ENCODE measurements around the gene SLC26A9.

SLC26A9 gene

DNA sequence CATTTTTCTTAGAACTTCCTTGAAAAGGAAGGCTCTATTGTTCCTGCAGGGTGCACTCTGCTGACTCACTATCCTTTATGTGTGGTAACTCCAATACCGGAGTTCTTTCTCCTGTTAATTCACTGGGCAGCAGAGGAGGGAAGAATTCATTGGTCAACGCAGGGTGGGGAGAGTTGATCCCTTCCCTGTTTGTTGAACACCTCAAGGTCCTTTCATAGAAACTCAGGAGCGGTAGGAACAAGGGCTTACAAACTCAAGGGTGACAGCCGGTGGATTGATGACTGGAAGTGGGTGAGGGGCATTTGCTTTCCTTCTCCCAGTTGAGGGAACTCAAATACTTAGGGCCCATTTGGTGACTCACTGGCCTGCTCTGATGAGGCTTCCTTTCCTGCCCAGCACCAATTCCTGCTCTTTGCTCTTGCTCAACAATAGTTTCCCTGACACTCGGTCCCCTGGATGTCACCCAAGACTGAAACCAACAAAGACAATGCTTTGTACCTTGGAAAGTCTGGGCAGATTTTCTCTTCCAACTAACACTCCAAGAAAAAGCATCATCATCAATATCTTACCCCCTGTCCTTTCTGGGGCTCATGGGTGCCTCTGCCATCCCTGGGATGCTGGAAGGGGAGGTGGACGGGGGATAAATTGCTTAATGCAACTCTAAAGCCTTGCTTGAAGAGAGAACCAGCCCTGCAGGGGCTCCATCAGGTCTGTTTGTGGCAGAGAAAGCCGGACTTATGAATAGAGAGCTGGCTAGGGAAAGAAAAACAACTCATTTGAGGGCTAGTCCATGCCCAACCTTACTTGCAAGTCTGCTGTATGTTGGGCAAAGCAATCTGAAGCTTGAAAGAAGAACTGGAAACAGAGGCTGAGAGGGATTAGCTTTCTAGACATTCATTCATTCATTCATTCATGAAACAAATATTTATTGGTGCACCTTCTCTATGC, 9.3 kb downstream of the SLC26A9 start:
- TF ChIP-seq, protein P1, sequence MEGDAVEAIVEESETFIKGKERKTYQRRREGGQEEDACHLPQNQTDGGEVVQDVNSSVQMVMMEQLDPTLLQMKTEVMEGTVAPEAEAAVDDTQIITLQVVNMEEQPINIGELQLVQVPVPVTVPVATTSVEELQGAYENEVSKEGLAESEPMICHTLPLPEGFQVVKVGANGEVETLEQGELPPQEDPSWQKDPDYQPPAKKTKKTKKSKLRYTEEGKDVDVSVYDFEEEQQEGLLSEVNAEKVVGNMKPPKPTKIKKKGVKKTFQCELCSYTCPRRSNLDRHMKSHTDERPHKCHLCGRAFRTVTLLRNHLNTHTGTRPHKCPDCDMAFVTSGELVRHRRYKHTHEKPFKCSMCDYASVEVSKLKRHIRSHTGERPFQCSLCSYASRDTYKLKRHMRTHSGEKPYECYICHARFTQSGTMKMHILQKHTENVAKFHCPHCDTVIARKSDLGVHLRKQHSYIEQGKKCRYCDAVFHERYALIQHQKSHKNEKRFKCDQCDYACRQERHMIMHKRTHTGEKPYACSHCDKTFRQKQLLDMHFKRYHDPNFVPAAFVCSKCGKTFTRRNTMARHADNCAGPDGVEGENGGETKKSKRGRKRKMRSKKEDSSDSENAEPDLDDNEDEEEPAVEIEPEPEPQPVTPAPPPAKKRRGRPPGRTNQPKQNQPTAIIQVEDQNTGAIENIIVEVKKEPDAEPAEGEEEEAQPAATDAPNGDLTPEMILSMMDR (IDR thresholded peaks at IDR 0.05; ENCODE audit: low read depth, low read length), result no peak

DNA sequence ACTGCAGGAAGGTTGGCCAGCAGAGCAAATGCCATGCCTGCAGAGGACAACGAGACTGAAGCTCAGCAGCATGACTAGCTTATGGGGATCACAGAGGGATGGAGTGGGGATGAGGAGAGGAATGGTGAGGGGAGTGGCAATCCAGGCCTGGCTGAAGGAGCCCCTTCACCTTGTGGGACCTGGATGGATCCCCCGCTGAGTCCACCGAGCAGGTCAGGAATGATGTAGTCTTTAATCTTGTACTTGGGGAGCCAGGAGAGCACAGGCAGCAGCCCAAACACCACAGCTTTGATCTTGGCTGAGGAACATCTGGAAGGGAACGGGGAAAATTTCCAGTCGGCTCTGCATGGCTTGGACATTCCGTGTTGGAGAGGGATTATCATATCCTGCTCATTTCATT, 10.5 kb downstream of the SLC26A9 start:
- TF ChIP-seq, protein P1 (IDR thresholded peaks at IDR 0.05; ENCODE audit: low read depth, low read length), result no peak
- no peak for DNase-seq (ENCODE audit: extremely low read depth, low read depth)

More for the DNA sequence above, 9.3 kb downstream of the SLC26A9 start:
- no peak for DNase-seq (ENCODE audit: extremely low read depth, low read depth)

DNA sequence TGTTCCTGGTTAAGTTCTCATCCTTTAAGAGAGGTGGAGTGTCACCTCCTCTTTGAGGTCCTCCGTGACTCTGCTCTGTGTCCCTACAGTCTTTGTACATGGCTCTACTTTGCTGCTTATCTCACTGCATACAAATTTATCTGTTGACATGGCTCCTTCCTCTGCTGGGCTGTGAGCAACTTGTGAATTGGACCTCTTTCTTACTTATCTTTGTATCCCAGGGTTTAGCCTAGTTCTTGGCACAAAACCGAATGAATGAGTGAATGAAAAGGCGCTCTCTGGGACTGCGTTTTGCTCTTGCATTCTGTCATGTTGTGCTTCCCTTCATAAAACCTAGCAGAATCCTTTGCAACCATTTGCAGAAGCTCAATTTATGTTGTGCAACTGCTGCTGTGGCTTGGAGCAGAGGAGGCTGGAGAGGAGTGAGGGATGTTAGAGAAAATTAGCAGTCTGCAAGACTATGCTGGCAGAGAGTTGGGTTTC, 12.4 kb downstream of the SLC26A9 start:
- TF ChIP-seq, protein P1 (IDR thresholded peaks at IDR 0.05; ENCODE audit: low read depth, low read length), result no peak
- DNase-seq (ENCODE audit: extremely low read depth, low read depth), result no peak

DNA sequence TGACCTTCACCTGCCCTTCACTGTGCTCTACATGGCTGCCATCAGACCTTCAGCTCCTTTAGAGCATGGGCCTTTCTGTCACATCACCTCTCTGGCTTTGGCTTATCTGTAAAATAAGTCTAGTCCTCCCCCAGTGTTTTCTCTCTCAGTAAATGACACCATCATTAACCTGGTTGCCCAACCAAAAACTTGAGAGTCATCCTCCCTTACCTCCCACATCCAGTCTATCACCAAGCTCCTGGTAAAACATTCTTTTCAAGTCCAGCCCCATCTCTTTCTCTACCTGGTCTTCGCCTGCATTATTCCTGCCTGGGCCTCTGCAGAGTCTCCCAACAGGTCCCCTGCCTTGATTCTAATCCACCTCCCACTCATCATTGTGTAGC, 13.1 kb downstream of the SLC26A9 start:
- no peak for DNase-seq (ENCODE audit: extremely low read depth, low read depth)
- TF ChIP-seq, protein P1 (IDR thresholded peaks at IDR 0.05; ENCODE audit: low read depth, low read length), result no peak

DNA sequence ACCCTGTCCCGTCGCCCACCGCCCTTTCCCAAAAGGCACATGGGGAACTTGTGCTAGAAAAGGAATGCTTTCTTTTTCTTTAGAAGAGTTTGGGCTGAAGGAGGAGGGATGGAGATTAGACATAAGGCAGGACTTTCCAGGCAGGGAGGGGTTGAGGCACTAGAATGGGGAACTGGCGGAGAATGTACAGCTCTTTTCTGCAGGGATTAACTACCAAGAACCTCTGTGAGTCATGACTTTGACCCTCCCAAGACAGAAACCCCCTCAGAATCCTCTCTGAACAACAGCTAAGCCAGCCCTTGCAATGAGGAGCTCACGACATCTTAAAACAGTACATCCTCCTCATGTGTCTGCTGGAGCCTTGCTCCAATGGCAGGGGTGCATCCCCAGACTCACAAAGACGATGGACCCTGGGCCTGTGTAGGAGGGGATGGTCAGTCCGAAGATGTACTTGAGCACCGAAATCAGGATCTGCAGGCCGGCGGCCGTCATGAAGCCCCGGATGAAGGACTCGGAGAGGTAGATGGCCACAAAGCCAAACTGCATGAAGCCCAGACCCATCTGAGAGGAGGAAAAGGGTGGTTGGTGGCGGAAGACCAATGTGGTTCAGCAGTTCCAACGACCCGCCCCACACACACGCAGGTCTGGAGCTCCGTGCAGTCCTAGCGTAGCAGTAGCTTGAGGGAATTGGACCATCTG, 13.6 kb downstream of the SLC26A9 start:
- TF ChIP-seq, protein P1 (IDR thresholded peaks at IDR 0.05; ENCODE audit: low read depth, low read length), result no peak
- DNase-seq (ENCODE audit: extremely low read depth, low read depth), result no peak

DNA sequence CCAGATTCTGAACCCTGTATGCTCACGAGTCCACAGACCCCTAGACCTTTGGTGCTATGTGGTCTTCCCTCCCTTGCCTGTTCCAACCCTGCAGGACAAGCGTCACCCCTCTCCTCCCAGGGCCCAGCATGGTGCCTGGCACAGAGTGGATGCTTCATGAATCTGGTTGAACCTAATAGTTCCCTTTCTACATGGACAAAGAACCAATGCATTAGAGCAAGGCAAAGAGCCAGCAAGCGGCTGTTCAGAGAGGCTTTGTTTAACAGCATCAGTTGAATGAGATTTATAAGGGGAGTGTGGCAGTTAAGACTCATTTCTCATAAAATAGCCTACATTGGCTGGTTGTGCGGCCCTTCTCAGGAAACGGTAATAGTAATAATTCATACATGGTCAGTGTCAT, 14.9 kb downstream of the SLC26A9 start:
- no peak for DNase-seq (ENCODE audit: extremely low read depth, low read depth)
- TF ChIP-seq, protein P1 (IDR thresholded peaks at IDR 0.05; ENCODE audit: low read depth, low read length), result no peak

DNA sequence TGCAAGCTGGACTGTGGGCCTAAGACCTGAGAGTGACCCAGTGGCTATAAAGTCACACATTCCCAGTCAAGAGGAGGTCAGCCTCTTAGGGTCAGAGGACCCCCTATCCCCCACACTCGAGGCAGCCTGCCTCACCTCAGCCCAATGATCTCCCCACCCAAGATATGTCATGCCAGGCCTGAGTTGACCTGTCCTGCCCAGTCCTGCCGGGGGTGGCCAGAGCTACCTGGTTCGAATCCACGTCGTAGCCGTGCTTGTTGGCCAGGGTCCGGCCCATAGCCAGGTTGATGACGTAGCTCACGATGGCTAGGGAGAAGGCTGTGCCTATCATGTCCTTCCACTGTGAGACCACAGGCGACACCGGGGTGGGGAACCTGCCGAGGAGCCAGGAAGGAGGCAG, 15.6 kb downstream of the SLC26A9 start:
- no peak for DNase-seq (ENCODE audit: extremely low read depth, low read depth)
- TF ChIP-seq, protein P1 (IDR thresholded peaks at IDR 0.05; ENCODE audit: low read depth, low read length), result no peak

Data from AG09319 (cell line).